H9 (cell line): Measurements from ENCODE around the gene CFAP299. TPM values are rescaled to one million over a fixed set of nuclear protein-coding genes. Genes with fewer than 3 reads are reported as not detected.

ENCODE experiments used
- DNase-seq: peaks from one replicate; pipeline ENCODE4 v3.0.0-alpha.2; 2017
- H2AFZ ChIP-seq: one replicate; pipeline ENCODE4 v1.6.1; 2013; ENCODE audit warnings: mild to moderate bottlenecking, low read length, control low read depth, moderate library complexity
- H2AK5ac ChIP-seq: 2 replicates; pipeline ENCODE4 v1.6.1; 2013; ENCODE audit warnings: low read length, control low read depth, mixed read lengths; ENCODE audit not compliant: insufficient read length
- H2BK120ac ChIP-seq: one replicate; pipeline ENCODE4 v1.6.1; 2013; ENCODE audit warnings: low read depth, mild to moderate bottlenecking, low read length, control low read depth, inconsistent platforms; ENCODE audit not compliant: poor library complexity, severe bottlenecking
- H2BK12ac ChIP-seq: 2 replicates; pipeline ENCODE4 v1.6.1; 2013; ENCODE audit warnings: low read length, control low read depth, mixed read lengths, low read depth; ENCODE audit not compliant: insufficient read length
- H2BK15ac ChIP-seq: 2 replicates; pipeline ENCODE4 v1.6.1; 2013; ENCODE audit warnings: low read depth, low read length, control low read depth
- H2BK20ac ChIP-seq: one replicate; pipeline ENCODE4 v1.6.1; 2013; ENCODE audit warnings: low read depth, mild to moderate bottlenecking, low read length, control low read depth, inconsistent platforms; ENCODE audit not compliant: poor library complexity, severe bottlenecking
- H2BK5ac ChIP-seq: 2 replicates; pipeline ENCODE4 v1.6.1; 2013; ENCODE audit warnings: low read length, control low read depth, mixed read lengths; ENCODE audit not compliant: insufficient read length
- H3K14ac ChIP-seq: 2 replicates; pipeline ENCODE4 v1.6.1; 2013; ENCODE audit warnings: low read length, control low read depth; ENCODE audit not compliant: insufficient read depth
- H3K18ac ChIP-seq: 2 replicates; pipeline ENCODE4 v1.6.1; 2013; ENCODE audit warnings: low read depth, mild to moderate bottlenecking, mixed read lengths, low read length, control low read depth; ENCODE audit not compliant: insufficient read length
- H3K23ac ChIP-seq: 2 replicates; pipeline ENCODE4 v1.6.1; 2013; ENCODE audit warnings: low read length, control low read depth, mixed read lengths, low read depth; ENCODE audit not compliant: insufficient read length
- H3K23me2 ChIP-seq: 2 replicates; pipeline ENCODE4 v1.6.1; 2013; ENCODE audit warnings: low read depth, mild to moderate bottlenecking, mixed read lengths, low read length, control low read depth; ENCODE audit not compliant: insufficient read length, poor library complexity, severe bottlenecking
- H3K27ac ChIP-seq: 2 replicates; pipeline ENCODE4 v1.5.1; 2013; ENCODE audit warnings: low read length, control low read depth, mixed read lengths, low read depth; ENCODE audit not compliant: insufficient read length
- H3K27me3 ChIP-seq: 2 replicates; pipeline ENCODE4 v1.6.1; 2013; ENCODE audit warnings: low read length, control low read depth, inconsistent platforms; ENCODE audit not compliant: insufficient read depth
- H3K4ac ChIP-seq: 2 replicates; pipeline ENCODE4 v1.6.1; 2013; ENCODE audit warnings: low read depth, mild to moderate bottlenecking, control low read depth, inconsistent platforms, low read length, moderate library complexity
- H3K4me1 ChIP-seq: 2 replicates; pipeline ENCODE4 v1.6.1; 2013; ENCODE audit warnings: low read length, control low read depth, inconsistent platforms; ENCODE audit not compliant: insufficient read depth
- H3K4me2 ChIP-seq: 2 replicates; pipeline ENCODE4 v1.6.1; 2013; ENCODE audit warnings: low read length, control low read depth, mixed read lengths; ENCODE audit not compliant: insufficient read length, insufficient read depth
- H3K56ac ChIP-seq: 2 replicates; pipeline ENCODE4 v1.6.1; 2013; ENCODE audit warnings: low read depth, mild to moderate bottlenecking, mixed read lengths, low read length, control low read depth; ENCODE audit not compliant: insufficient read length
- H3K79me1 ChIP-seq: 2 replicates; pipeline ENCODE4 v1.6.1; 2013; ENCODE audit warnings: low read depth, mild to moderate bottlenecking, moderate library complexity, low read length, control low read depth, inconsistent platforms; ENCODE audit not compliant: insufficient read depth, poor library complexity, severe bottlenecking
- H3K79me2 ChIP-seq: 2 replicates; pipeline ENCODE4 v1.6.1; 2013; ENCODE audit warnings: low read length, control low read depth, inconsistent platforms; ENCODE audit not compliant: insufficient read depth
- H3K9ac ChIP-seq: 2 replicates; pipeline ENCODE4 v1.6.1; 2013; ENCODE audit warnings: low read length, control low read depth, mixed read lengths; ENCODE audit not compliant: insufficient read length; ENCODE audit errors: extremely low read depth
- H3K9me3 ChIP-seq: one replicate; pipeline ENCODE4 v1.6.1; 2013; ENCODE audit warnings: low read depth, low read length, inconsistent platforms; ENCODE audit not compliant: control insufficient read depth
- H3T11ph ChIP-seq: one replicate; pipeline ENCODE4 v1.6.1; 2013; ENCODE audit warnings: mild to moderate bottlenecking, low read length, control low read depth, inconsistent platforms
- H4K20me1 ChIP-seq: one replicate; pipeline ENCODE4 v1.6.1; 2013; ENCODE audit not compliant: control insufficient read depth, insufficient read length, insufficient read depth
- H4K5ac ChIP-seq: 2 replicates; pipeline ENCODE4 v1.6.1; 2013; ENCODE audit warnings: low read depth, mild to moderate bottlenecking, mixed read lengths, low read length, control low read depth; ENCODE audit not compliant: insufficient read length
- H4K8ac ChIP-seq: replicated peaks from 2 replicates; pipeline ENCODE4 v1.6.1; 2013; ENCODE audit warnings: low read length, control low read depth, mixed read lengths, low read depth; ENCODE audit not compliant: insufficient read length
- H4K91ac ChIP-seq: 2 replicates; pipeline ENCODE4 v1.6.1; 2013; ENCODE audit warnings: low read depth, mild to moderate bottlenecking, moderate library complexity, mixed read lengths, low read length, control low read depth; ENCODE audit not compliant: insufficient read length
- H3K27ac Mint-ChIP-seq, 3 experiments: 2 replicates in 2 of 3; 3 replicates in 1 of 3; pipeline ENCODE4 v1.8.0; 2020 to 2021; ENCODE audit warnings: mixed read lengths in 3 of 3, mild to moderate bottlenecking in 1 of 3, moderate library complexity in 1 of 3
- H3K27me3 Mint-ChIP-seq: 2 replicates; pipeline ENCODE4 v1.8.0; 2021; ENCODE audit warnings: low read depth, mild to moderate bottlenecking, moderate library complexity, mixed read lengths
- H3K36me3 Mint-ChIP-seq, 3 experiments: 2 replicates in 2 of 3; 3 replicates in 1 of 3; pipeline ENCODE4 v1.8.0; 2020 to 2021; ENCODE audit warnings: low read depth in 3 of 3, mixed read lengths in 3 of 3; ENCODE audit not compliant: insufficient read depth in 1 of 3
- H3K4me1 Mint-ChIP-seq, 2 experiments: 2 replicates each; pipeline ENCODE4 v1.8.0; 2020; ENCODE audit warnings: mixed read lengths in 2 of 2
- H3K4me3 Mint-ChIP-seq, 2 experiments: 2 replicates in 1 of 2; 3 replicates in 1 of 2; pipeline ENCODE4 v1.8.0; 2020 to 2021; ENCODE audit warnings: mild to moderate bottlenecking in 2 of 2, mixed read lengths in 2 of 2, moderate library complexity in 1 of 2
- H3K9me3 Mint-ChIP-seq, 2 experiments: 2 replicates in 1 of 2; 3 replicates in 1 of 2; pipeline ENCODE4 v1.8.0; 2020; ENCODE audit warnings: mild to moderate bottlenecking in 2 of 2, mixed read lengths in 2 of 2, moderate library complexity in 1 of 2
- CTCF ChIP-seq: fragments of 200-600 bp; sonication (generic); conservative IDR thresholded peaks from 3 replicates; pipeline ENCODE4 v1.8.0; 2021; ENCODE audit warnings: antibody characterized with exemption, mild to moderate bottlenecking
- WGBS: extraction: QIAGEN DNeasy Blood & Tissue Kit; methylation state at CpG from one replicate; pipeline ENCODE4 v1.1.7; 2013; ENCODE audit warnings: missing lambda C conversion rate, low lambda C conversion rate, mixed read lengths; ENCODE audit not compliant: insufficient read length; ENCODE audit errors: extremely low coverage; 5-methylcytosine and 5-hydroxymethylcytosine counted together
- total RNA-seq: library from RNA; stranded (reverse); gene quantifications from 2 replicates; pipeline ENCODE4 v1.2.1, GENCODE V29; 2021

The CFAP299 gene
- total RNA-seq, 1 experiment from 2014 or later: not detected

GRCh38 chr4:80963051-80963450 is 627.5 kb downstream of the CFAP299 start:
- no peak overlapping the region for H3K4me3 Mint-ChIP-seq
- H3T11ph ChIP-seq: no peak overlapping the region
- no peak overlapping the region for H3K4me2 ChIP-seq
- H2AK5ac ChIP-seq: no peak overlapping the region
- no peak overlapping the region for H4K91ac ChIP-seq
- H4K5ac ChIP-seq: no peak overlapping the region
- no peaks in the 10 kb centered on the region for H3K27me3 Mint-ChIP-seq
- no peak overlapping the region for H2BK120ac ChIP-seq
- H3K27ac Mint-ChIP-seq: no peak overlapping the region
- H3K23ac ChIP-seq: no peak overlapping the region
- H3K4ac ChIP-seq: no peak overlapping the region
- H3K23me2 ChIP-seq: no peaks in the 10 kb centered on the region
- H3K36me3 Mint-ChIP-seq: no peaks in the 10 kb centered on the region
- H3K9ac ChIP-seq: no peak overlapping the region
- no peaks in the 10 kb centered on the region for H3K9me3 ChIP-seq
- no peak overlapping the region for H2BK5ac ChIP-seq
- H3K79me1 ChIP-seq: no peaks in the 10 kb centered on the region
- no peak overlapping the region for H3K14ac ChIP-seq
- H4K20me1 ChIP-seq: no peaks in the 10 kb centered on the region
- H2BK12ac ChIP-seq: no peak overlapping the region
- WGBS: no CpG with 5 or more reads among the region's 2 CpGs
- no peaks in the 10 kb centered on the region for H3K4me1 ChIP-seq
- no peak overlapping the region for H2BK15ac ChIP-seq
- H3K27me3 ChIP-seq: no peaks in the 10 kb centered on the region
- H3K79me2 ChIP-seq: no peaks in the 10 kb centered on the region
- no peak overlapping the region for H3K27ac ChIP-seq
- no peak overlapping the region for H2BK20ac ChIP-seq
- H4K8ac ChIP-seq: no peak overlapping the region
- no peak for DNase-seq
- H3K56ac ChIP-seq: no peak overlapping the region
- TF ChIP-seq CTCF: no peak
- no peak overlapping the region for H3K18ac ChIP-seq
- H3K4me1 Mint-ChIP-seq: no peaks in the 10 kb centered on the region
- H2AFZ ChIP-seq: no peak overlapping the region
- no peaks in the 10 kb centered on the region for H3K9me3 Mint-ChIP-seq
